SK-N-DZ (cell line): ENCODE results near the gene LCORL.
A peak's percentile ranks its signal among the peaks of the same experiment; 100 is the strongest.
"Not testable (repeated sequence)": the region's sequence is repeated elsewhere in the genome, so short reads cannot be mapped to it uniquely, and the experiment has no call there.

Experiments
- DNase-seq: peaks from one replicate; pipeline ENCODE4 v3.0.0-alpha.2; 2015; ENCODE audit warnings: low spot score

Gene LCORL

GRCh38 chr4:17854036-17854435 lies 167.5 kb downstream of the LCORL start:
- DNase-seq, result no peak

DNA sequence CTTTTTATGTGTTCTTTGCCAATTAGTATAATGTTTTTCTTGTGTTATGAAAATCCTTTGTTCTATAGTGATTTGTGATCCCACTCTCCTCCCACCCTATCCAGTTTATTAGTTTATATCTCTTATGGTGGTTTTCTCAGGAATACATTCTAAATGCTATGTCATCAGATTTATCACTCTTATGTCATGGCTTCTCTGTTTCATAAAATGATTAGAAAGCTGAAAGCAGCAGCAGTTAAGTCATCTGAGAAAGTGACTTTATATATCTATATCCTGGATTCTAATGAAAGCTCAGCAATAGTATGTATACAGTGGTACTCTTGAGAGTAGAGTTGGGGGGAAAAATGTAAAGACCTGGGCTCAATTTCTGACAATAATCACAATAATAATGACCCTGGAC lies 169.6 kb downstream of the LCORL start:
- no peak for DNase-seq

DNA sequence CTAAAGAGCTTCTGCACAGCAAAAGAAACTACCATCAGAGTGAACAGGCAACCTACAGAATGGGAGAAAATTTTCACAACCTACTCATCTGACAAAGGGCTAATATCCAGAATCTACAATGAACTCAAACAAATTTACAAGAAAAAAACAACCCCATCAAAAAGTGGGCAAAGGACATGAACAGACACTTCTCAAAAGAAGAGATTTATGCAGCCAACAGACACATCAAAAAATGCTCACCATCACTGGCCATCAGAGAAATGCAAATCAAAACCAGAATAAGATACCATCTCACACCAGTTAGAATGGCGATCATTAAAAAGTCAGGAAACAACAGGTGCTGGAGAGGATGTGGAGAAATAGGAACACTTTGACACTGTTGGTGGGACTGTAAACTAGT lies 171.3 kb downstream of the LCORL start:
- not testable (repeated sequence) for DNase-seq

GRCh38 chr4:17846266-17846665 lies 175.3 kb downstream of the LCORL start:
- no peak for DNase-seq

- DNase-seq, result no peak
These were observed 197.5 kb downstream of the LCORL start for GRCh38 chr4:17823871-17824669.

DNA sequence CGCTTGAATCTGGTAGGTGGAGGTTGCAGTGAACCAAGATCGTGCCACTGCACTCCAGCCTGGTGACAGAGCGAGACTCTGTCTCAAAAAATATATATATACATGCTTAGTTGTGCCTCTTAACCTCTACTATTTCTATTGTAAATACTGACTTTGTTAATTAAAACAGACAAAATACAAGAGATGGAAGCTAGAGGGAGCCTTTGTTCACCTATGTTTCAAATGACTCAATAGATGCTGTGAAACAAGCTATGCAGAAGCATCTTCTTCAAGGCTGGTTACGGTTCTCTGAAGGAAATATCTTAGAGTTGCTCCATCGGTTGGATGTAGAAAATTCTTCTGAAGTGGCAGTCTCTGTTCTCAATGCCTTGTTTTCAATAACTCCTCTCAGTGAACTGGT lies 204.5 kb downstream of the LCORL start:
- peak; percentile 18 for DNase-seq

- DNase-seq, result no peak
These were observed 205.4 kb downstream of the LCORL start for GRCh38 chr4:17816142-17816541.

DNA sequence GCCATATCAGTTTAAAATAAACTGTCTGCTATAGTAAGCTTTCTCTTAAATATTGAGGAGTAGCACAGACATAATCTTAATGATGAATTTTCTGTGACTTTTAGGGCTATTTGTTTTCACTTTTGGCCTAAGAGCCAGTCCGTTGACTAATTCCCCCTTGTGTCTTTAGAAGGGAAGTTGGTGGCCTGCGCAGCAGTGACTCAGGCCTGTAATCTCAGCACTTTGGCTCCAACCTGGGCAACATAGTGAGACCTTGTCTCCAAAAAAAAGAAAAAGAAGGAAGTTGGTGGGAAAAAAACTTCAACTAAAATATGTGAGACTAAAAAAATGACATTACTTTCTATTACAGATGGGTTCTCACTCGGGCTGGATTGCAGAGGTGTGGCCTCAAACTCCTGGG lies 207.4 kb downstream of the LCORL start:
- no peak for DNase-seq

- no peak for DNase-seq
These were observed 208.8 kb downstream of the LCORL start for GRCh38 chr4:17812801-17813200.

DNA sequence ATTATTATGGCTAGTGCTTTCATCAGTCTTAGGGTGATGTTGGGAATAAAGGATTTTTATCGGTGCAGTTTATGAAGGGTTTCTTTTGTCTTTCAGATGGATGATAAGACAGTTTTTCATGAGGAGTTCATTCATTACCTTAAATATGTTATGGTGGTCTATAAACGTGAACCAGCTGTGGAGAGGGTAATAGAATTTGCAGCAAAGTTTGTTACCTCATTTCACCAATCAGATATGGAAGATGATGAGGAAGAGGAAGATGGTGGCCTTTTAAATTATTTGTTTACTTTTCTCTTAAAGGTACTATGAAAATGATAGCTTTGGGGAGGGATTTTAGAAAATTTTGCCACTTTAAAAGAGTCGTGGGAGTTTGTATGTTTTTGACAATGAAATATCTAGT lies 209.4 kb downstream of the LCORL start:
- no peak for DNase-seq

DNA sequence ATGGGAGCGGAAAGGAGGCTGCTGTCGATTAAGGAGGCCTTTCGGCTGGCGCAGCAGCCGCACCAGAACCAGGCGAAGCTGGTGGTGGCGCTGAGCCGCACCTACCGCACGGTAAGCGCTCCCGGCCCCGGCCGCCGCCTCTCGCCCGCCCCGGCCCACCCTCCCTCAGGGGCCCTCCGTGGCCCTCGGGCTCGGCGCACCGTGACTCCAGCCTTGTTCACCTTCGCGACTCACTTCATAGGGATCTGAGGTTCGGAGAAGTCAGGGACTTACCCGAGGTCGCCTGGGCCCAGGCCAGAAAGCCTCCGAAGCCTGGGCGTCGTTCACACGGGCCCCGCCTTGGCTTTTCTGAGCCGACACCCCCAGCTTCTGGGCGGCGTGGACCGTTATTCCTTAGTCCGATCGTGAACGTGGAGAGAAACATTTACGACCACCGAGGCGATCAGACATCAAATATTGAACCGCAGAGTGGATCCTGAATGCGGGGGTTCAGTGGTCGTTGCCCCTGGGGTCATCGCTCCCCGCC lies 210.4 kb downstream of the LCORL start:
- DNase-seq, result no peak

GRCh38 chr4:17810260-17811077 lies 211.1 kb downstream of the LCORL start, which contains the start of the genes DCAF16 and NCAPG:
Gene DCAF16 (minus strand): TSS chr4:17810757. CDS start chr4:17804141, 6,616 bp downstream.
Gene NCAPG (plus strand): TSS chr4:17810979. CDS start chr4:17811078, 99 bp downstream.
- peak; percentile 99 for DNase-seq

- DNase-seq, result no peak
These were observed 211.9 kb downstream of the LCORL start for GRCh38 chr4:17809667-17810066.

- DNase-seq, result no peak
These were observed 214.1 kb downstream of the LCORL start for GRCh38 chr4:17807446-17807845.

- DNase-seq, result no peak
These were observed 215.9 kb downstream of the LCORL start for GRCh38 chr4:17805580-17806155.

DNA sequence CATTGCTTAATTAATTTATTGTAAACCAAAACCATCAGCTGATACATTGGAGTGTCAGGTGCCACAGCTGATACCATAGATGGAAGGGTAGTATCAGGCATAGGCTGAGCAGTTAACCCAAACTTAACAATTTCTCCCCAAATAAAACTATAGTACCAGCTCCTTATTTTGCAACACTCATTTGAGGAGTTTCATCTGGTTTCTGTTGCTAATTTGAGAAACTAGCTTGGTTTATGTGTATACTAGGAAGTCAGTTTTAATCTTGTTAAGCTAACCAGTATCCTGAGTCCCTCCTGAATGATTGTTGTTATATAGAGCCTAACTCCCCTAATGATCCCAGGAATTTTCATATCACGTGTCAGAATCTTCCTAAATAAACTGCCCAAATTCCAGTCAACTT lies 223.7 kb downstream of the LCORL start:
- DNase-seq, result no peak

DNA sequence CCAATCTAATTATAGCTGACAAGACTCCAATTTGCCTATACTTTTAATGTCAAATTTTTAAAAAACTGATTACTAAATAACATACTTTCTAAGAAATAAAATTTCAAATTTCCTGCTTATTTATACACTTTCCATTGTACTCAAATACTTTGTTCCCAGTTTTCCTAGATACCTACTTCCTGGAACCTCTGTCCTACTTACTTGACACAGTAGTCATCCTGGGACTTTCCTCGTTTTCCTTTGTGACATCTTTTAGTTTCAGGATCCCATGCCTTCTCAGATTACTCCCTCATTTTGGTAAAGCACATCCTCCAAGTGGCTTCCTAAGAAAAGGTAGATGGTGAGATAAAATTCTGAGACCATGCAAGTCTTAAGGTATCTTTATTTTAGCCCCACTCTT lies 226.8 kb downstream of the LCORL start:
- DNase-seq, result no peak
